Islet of Langerhans (tissue), 1 donor: ENCODE measurements around the gene RAD51D.
"Not testable (repeated sequence)": the region's sequence is repeated elsewhere in the genome, so short reads cannot be mapped to it uniquely, and the experiment has no call there.

Experiments
- FAIRE-seq: peaks from one replicate; lab custom pipeline; 2011; peaks lifted over from hg19 to GRCh38; lab: Jason Lieb, UNC

RAD51D gene

DNA sequence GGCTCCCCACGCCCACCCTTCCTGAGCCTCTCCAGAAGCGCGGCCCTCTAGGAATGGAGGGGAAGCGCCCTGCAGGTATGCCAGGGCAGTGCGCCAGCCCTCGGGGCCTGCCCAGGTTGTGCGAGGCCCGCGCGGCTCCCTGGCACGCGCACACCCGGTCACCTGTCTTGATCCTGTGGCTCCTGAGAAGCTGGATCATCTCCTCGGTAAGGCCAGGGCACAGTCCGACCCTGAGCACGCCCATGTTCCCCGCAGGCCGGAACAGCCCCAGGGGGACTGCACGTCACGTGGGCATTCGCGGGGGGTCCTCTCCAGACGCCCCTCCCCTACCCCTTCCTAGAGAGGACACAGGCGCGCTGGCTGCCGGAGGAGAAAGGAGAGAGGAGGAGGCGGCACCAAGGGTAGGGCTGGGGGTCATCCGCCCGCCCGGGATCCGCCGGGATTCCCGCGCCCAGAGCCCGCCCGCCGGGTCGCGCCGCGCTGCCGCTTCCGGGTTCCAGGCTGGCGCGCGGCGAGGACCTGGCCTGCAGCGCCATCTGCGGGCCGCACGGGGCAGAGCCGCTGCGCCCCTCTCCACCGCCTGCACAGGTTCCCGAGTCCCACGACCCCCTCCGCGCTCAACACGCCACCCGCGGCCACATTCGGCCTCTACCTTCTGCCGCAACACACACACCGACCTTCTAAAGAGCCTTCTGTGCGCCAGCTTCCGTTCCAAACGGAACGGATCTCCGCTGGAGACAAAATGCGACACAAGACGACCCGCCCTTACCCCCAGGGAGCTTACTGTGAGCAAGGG, at the start of gene RAD51D:
TSS of gene RAD51D (minus strand) at position 491 of the 796 bp plus-strand sequence. CDS start at position 244, 247 bp downstream.
- no peak for FAIRE-seq

DNA sequence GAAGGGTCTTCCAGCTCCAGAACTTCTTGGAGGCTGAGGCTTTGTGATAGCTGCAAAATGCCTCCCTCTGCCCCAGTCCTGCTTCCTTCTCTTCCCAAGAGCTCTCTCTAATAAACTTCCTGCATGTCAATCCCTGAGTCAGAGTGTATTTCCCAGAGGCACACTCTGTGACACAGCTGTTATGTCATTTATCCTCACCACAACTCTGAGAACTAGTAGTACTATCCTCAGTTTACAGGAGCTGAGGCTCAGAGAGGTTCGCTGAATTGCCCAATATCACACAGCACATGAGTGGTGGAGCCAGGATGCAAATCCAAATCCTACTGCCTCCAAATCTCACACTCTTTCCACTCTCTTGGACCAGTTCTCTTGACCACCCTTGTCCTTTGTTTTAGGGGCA, 48.0 kb upstream of the RAD51D start:
- no peak for FAIRE-seq

DNA sequence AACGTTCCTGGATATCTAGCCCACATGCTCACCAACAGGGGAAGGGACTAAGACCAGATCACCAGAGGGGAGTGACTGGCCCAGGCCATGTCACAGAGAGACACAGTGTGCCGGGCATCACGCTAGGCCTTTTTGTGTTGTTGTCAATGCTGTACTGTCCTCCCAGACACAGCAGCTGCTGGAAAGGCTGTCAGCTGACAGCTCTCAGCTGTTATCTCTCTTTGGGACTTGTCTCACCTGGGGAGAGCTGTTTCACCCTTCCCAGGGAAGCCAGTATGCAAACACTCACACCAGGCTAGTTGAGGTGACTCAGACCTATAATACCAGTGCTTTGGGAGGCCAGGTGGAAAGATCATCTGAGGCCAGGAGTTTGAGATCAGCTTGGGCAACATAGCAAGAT, 47.4 kb upstream of the RAD51D start:
- FAIRE-seq = no peak

GRCh38 chr17:35166526-35166925, 46.9 kb upstream of the RAD51D start:
- FAIRE-seq = no peak

GRCh38 chr17:35164716-35165115, 45.1 kb upstream of the RAD51D start:
- no peak for FAIRE-seq

- FAIRE-seq = no peak
These were observed 44.2 kb upstream of the RAD51D start for GRCh38 chr17:35163886-35164285.

GRCh38 chr17:35162755-35163154, 43.1 kb upstream of the RAD51D start:
- no peak for FAIRE-seq

GRCh38 chr17:35161281-35161761, 41.7 kb upstream of the RAD51D start:
- no peak for FAIRE-seq

DNA sequence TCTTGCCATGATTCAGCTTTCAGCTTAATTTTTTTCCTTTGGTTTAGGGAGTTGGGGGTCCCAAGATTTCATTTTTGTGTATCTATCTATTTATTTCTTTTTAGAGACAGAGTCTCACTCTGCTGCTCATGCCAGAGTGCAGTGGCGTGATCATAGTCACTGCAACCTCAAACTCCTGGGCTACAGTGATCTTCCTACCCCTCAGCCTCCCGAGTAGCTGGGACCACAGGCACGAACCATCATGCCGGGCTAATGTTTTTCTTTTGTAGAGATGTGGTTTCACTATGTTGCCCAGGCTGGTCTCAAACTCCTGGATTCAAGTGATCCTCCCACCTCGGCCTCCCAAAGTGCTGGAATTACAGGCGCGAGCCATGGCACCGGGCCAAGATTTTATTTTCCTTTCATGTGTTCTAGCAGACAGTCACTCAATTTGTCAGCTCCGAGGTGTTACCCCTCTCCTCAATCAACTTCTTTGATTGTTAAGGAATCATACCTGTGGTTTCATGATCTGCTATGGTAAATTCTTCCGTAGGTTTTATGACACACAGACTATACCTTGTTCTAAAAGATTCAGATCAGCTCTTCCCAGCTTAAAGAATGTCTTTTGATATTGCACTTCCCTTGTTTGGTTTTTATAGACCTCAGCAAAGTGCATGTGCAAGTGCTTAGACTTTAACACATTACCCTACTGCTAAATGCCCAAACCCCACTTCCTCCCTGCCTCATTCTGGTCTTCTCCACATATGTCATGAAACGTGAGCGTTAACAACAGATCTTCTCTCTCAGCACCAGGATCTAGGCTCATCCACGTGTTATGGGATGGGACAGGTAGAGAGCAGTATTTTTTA, 40.9 kb upstream of the RAD51D start:
- no peak for FAIRE-seq

GRCh38 chr17:35159940-35160339, 40.3 kb upstream of the RAD51D start:
- FAIRE-seq = no peak

DNA sequence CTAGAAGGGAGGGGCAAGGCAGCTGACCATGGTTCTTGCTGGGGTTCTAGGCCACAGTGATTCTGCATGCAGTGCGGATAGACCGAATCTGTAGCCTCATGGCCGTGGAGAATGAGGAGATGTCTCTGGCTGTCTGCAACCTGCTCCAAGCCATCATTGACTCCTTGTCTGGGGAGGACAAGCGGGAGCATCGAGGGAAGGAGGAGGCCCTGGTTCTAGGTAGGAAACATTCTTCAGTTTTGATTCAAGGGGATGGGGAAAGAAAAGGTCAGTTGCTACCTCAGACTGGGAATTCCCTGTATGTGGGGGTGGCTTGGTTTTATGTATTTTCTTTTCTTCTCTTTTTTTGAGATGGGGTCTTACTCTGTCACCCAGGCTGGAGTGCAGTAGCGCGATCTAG, 35.6 kb upstream of the RAD51D start:
- FAIRE-seq = no peak

GRCh38 chr17:35154196-35155165, 34.8 kb upstream of the RAD51D start:
- FAIRE-seq = no peak

GRCh38 chr17:35152421-35153140, 32.9 kb upstream of the RAD51D start:
- FAIRE-seq = no peak

GRCh38 chr17:35151080-35151479, 31.4 kb upstream of the RAD51D start:
- not testable (repeated sequence) for FAIRE-seq

GRCh38 chr17:35149941-35150340, 30.3 kb upstream of the RAD51D start:
- FAIRE-seq = no peak

DNA sequence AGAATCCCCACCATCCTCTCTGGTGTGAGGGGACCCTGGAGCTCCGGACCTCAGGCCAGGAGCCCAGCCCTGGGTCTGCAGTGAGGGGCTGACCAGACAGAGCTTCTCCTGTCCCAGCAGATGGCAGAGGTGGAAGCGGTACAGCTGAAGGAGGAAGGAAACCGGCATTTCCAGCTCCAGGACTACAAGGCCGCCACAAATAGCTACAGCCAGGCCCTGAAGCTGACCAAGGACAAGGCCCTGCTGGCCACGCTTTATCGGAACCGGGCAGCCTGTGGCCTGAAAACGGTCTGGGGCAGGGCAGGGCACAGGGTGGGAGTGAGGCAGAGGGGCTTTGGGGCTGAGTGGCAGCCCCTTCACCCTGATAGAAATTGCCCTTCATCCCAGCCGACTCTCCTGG, 28.5 kb upstream of the RAD51D start:
- no peak for FAIRE-seq

DNA sequence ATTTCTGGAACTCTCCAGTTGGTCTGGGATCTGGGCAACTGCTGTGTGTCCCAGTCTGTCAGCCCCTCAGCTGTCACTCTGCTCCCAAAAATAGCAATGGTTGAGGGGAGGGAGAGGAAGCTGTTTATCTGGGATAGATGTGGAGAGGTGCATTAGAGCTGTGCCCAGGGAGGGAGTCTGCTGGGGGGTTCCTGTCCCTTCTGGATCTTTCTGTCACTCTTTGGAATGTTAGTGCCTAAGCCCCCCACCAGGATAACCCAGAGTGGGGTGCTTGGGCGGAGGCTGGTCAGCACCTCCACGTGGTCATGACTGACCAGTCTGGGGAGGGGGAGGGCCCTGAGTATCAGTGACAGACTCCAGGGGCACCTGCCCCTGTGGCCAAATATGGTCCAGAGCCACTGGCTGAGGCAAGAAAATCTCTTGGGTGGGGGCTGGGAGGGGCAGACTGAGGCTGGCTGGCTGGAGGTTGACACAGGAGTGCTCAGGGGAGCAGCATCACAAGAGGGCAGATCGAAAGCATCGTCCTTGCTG, 27.8 kb upstream of the RAD51D start, which contains the start of gene UNC45B:
TSS of gene UNC45B (plus strand) at position 443 of the 531 bp plus-strand sequence. CDS start 447 bp downstream, outside the sequence.
- FAIRE-seq = no peak

DNA sequence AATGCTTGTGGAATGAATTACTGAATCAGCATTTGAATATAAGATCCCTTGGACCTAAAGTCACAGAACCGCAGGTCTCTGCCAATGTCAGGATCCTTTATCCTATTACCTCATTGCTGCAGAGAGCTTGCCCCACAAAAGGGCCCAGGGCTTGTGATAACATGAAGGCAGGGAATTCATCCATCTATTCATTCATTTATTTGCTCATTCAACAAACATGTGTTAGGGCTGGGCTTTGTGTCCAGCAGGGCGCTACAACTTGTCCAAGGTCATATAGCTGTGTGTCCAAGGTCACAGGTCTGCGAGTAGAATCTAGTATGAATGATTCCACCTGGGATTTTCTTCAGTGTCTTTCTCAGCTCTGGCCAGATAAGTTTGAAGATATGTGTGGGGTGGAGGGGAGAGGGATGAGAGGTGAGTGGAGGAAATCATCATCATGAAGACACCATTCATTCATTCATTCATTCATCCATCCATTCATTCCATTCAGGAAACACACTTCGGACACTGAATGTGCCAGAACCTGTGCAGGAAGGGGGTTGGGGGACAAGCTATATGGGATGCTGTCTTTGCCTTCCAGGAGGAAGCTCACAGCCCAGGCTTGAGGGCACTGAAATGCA, 26.7 kb upstream of the RAD51D start:
- FAIRE-seq = no peak

DNA sequence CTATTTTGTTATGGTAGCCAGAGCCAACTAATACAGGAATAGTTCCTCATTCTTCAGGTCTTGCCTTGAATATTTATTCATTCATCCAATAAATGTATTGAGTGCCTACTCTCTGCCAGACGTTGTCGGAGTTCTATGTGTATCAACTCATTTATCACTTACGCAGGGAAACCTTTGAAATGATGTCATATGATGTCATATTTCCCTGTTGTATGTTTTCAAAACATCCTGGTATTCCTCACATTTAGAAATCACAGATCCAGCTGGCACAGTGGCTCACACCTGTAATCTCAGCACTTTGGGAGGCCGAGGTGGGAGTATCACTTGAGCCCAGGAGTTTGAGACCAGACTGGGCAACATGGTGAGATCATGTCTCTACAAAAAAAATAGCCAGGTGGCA, 25.2 kb upstream of the RAD51D start:
- no peak for FAIRE-seq

- FAIRE-seq = no peak
These were observed 22.8 kb upstream of the RAD51D start for GRCh38 chr17:35142467-35142796.
